ENCODE measurements around the gene CLK2.

- TF ChIP-seq, protein P1, sequence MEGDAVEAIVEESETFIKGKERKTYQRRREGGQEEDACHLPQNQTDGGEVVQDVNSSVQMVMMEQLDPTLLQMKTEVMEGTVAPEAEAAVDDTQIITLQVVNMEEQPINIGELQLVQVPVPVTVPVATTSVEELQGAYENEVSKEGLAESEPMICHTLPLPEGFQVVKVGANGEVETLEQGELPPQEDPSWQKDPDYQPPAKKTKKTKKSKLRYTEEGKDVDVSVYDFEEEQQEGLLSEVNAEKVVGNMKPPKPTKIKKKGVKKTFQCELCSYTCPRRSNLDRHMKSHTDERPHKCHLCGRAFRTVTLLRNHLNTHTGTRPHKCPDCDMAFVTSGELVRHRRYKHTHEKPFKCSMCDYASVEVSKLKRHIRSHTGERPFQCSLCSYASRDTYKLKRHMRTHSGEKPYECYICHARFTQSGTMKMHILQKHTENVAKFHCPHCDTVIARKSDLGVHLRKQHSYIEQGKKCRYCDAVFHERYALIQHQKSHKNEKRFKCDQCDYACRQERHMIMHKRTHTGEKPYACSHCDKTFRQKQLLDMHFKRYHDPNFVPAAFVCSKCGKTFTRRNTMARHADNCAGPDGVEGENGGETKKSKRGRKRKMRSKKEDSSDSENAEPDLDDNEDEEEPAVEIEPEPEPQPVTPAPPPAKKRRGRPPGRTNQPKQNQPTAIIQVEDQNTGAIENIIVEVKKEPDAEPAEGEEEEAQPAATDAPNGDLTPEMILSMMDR (conservative IDR thresholded peaks at IDR 0.05) = no peak
- TF ChIP-seq ZFX (IDR thresholded peaks at IDR 0.05) = no peak; the same call in 1 of the 2 replicates
Measured at GRCh38 chr1:155273343-155274245, at the start of gene CLK2.

Measured in C4-2B (cell line).